ENCODE measurements around the gene ITGB1. TPM values are rescaled to one million over a fixed set of nuclear protein-coding genes. Genes with fewer than 3 reads are reported as not detected.

Gene ITGB1
- total RNA-seq, 1 donor from 2014 or later: 307 TPM

GRCh38 chr10:32931593-32931992 is 26.4 kb downstream of the ITGB1 start:
- DNase-seq (ENCODE audit: low spot score in 2 of 2, unreplicated experiment in 2 of 2): no peak
- peaks cover 33% of the 10 kb centered on the region for H3K36me3 Mint-ChIP-seq
- peak overlapping the region; percentile 3 for H3K27ac Mint-ChIP-seq
- H3K4me1 Mint-ChIP-seq: peaks cover 1% of the 10 kb centered on the region
- TF ChIP-seq CTCF (IDR thresholded peaks at IDR 0.05; ENCODE audit: unreplicated experiment): no peak
- H3K27me3 Mint-ChIP-seq (ENCODE audit: low read depth): no peaks in the 10 kb centered on the region
- peaks cover 1% of the 10 kb centered on the region for H3K9me3 Mint-ChIP-seq
- H3K4me3 Mint-ChIP-seq: no peak overlapping the region

GRCh38 chr10:32930036-32930435 is 28.0 kb downstream of the ITGB1 start:
- H3K9me3 Mint-ChIP-seq: peaks cover 5% of the 10 kb centered on the region
- no peak for DNase-seq (ENCODE audit: low spot score in 2 of 2, unreplicated experiment in 2 of 2)
- H3K27ac Mint-ChIP-seq: no peak overlapping the region
- H3K27me3 Mint-ChIP-seq (ENCODE audit: low read depth): no peaks in the 10 kb centered on the region
- H3K4me3 Mint-ChIP-seq: no peak overlapping the region
- peaks cover 37% of the 10 kb centered on the region for H3K36me3 Mint-ChIP-seq
- TF ChIP-seq CTCF (IDR thresholded peaks at IDR 0.05; ENCODE audit: unreplicated experiment): no peak
- peaks cover 1% of the 10 kb centered on the region for H3K4me1 Mint-ChIP-seq

- no peak for DNase-seq (ENCODE audit: low spot score in 2 of 2, unreplicated experiment in 2 of 2)
- no peak overlapping the region for H3K4me3 Mint-ChIP-seq
- no peak overlapping the region for H3K27ac Mint-ChIP-seq
- no peak for TF ChIP-seq CTCF (IDR thresholded peaks at IDR 0.05; ENCODE audit: unreplicated experiment)
- peaks cover 1% of the 10 kb centered on the region for H3K4me1 Mint-ChIP-seq
- H3K36me3 Mint-ChIP-seq: peaks cover 37% of the 10 kb centered on the region
- H3K27me3 Mint-ChIP-seq (ENCODE audit: low read depth): no peaks in the 10 kb centered on the region
- H3K9me3 Mint-ChIP-seq: peaks cover 5% of the 10 kb centered on the region
Measured at GRCh38 chr10:32929634-32930033, 28.4 kb downstream of the ITGB1 start.

- H3K9me3 Mint-ChIP-seq: peaks cover 5% of the 10 kb centered on the region
- peaks cover 38% of the 10 kb centered on the region for H3K36me3 Mint-ChIP-seq
- no peak overlapping the region for H3K27ac Mint-ChIP-seq
- DNase-seq (ENCODE audit: low spot score in 2 of 2, unreplicated experiment in 2 of 2): no peak
- no peak overlapping the region for H3K4me3 Mint-ChIP-seq
- peaks cover 1% of the 10 kb centered on the region for H3K4me1 Mint-ChIP-seq
- TF ChIP-seq CTCF (IDR thresholded peaks at IDR 0.05; ENCODE audit: unreplicated experiment): no peak
- H3K27me3 Mint-ChIP-seq (ENCODE audit: low read depth): no peaks in the 10 kb centered on the region
Measured at GRCh38 chr10:32927750-32928149, 30.3 kb downstream of the ITGB1 start.

GRCh38 chr10:32923849-32924248 is 34.2 kb downstream of the ITGB1 start:
- H3K36me3 Mint-ChIP-seq: peaks cover 48% of the 10 kb centered on the region
- peaks cover 5% of the 10 kb centered on the region for H3K9me3 Mint-ChIP-seq
- DNase-seq (ENCODE audit: low spot score in 2 of 2, unreplicated experiment in 2 of 2): no peak
- no peaks in the 10 kb centered on the region for H3K4me1 Mint-ChIP-seq
- no peak overlapping the region for H3K4me3 Mint-ChIP-seq
- no peak overlapping the region for H3K27ac Mint-ChIP-seq
- TF ChIP-seq CTCF (IDR thresholded peaks at IDR 0.05; ENCODE audit: unreplicated experiment): no peak
- no peaks in the 10 kb centered on the region for H3K27me3 Mint-ChIP-seq (ENCODE audit: low read depth)

GRCh38 chr10:32923134-32923533 is 34.9 kb downstream of the ITGB1 start:
- no peak overlapping the region for H3K4me3 Mint-ChIP-seq
- H3K4me1 Mint-ChIP-seq: no peaks in the 10 kb centered on the region
- H3K27me3 Mint-ChIP-seq (ENCODE audit: low read depth): no peaks in the 10 kb centered on the region
- TF ChIP-seq CTCF (IDR thresholded peaks at IDR 0.05; ENCODE audit: unreplicated experiment): no peak
- no peak for DNase-seq (ENCODE audit: low spot score in 2 of 2, unreplicated experiment in 2 of 2)
- H3K9me3 Mint-ChIP-seq: peaks cover 8% of the 10 kb centered on the region
- H3K27ac Mint-ChIP-seq: peak overlapping the region; percentile 52
- peaks cover 50% of the 10 kb centered on the region for H3K36me3 Mint-ChIP-seq

Data from mesothelial cell of epicardium (in vitro differentiated cells).